Measurements from ENCODE around the gene NECTIN4.

DNA sequence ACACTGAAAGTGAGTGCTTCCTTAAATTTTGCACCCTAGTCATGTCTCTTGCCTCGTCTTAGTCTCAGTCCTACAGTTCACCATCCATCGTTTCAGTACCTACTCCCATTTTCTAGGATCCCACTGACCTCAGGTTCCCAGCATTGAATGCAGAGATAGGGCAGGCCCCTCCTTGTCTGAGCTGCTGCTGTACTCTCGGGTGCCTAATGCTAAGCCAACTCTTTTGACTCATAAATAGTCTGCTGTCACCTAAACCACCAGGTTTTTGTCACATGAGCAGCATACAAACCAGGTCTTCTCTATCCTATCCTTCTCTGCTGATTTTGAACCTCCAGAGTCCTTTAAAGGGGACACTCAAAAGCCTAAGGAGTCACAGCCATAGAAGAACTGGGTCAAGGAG, 22.7 kb downstream of the NECTIN4 start:
- TF ChIP-seq CTCF (IDR thresholded peaks at IDR 0.05) (no peak), ZFX (IDR thresholded peaks at IDR 0.05; ENCODE audit: borderline replicate concordance) (no peak)
